ENCODE results near the gene ARHGAP8.
"Not testable (repeated sequence)": the region's sequence is repeated elsewhere in the genome, so short reads cannot be mapped to it uniquely, and the experiment has no call there.

The ARHGAP8 gene

GRCh38 chr22:44727148-44727547 lies 25.2 kb upstream of the ARHGAP8 start:
- DNase-seq: no peak

- DNase-seq: no peak
Measured at GRCh38 chr22:44727709-44728108, 24.7 kb upstream of the ARHGAP8 start.

GRCh38 chr22:44728761-44729324 lies 23.5 kb upstream of the ARHGAP8 start:
- DNase-seq: peak; percentile 86

- peak; percentile 91 for DNase-seq
Measured at GRCh38 chr22:44729391-44730021, 22.9 kb upstream of the ARHGAP8 start.

- peak; percentile 67 for DNase-seq
Measured at GRCh38 chr22:44730022-44730393, 22.4 kb upstream of the ARHGAP8 start.

GRCh38 chr22:44730490-44731356 lies 21.7 kb upstream of the ARHGAP8 start:
- DNase-seq: no peak

GRCh38 chr22:44731357-44731970 lies 20.9 kb upstream of the ARHGAP8 start:
- DNase-seq: no peak

- DNase-seq: no peak
Measured at GRCh38 chr22:44732017-44732561, 20.3 kb upstream of the ARHGAP8 start.

- no peak for DNase-seq
Measured at GRCh38 chr22:44732661-44733060, 19.7 kb upstream of the ARHGAP8 start.

GRCh38 chr22:44733426-44734106 lies 18.8 kb upstream of the ARHGAP8 start:
- DNase-seq: no peak

- DNase-seq: no peak
Measured at GRCh38 chr22:44734278-44734677, 18.1 kb upstream of the ARHGAP8 start.

- DNase-seq: no peak
Measured at GRCh38 chr22:44734801-44735517, 17.4 kb upstream of the ARHGAP8 start.

- DNase-seq: peak; percentile 82
Measured at GRCh38 chr22:44735518-44736428, 16.6 kb upstream of the ARHGAP8 start.

GRCh38 chr22:44736581-44737405 lies 15.6 kb upstream of the ARHGAP8 start:
- no peak for DNase-seq

GRCh38 chr22:44737406-44738346 lies 14.7 kb upstream of the ARHGAP8 start:
- no peak for DNase-seq

GRCh38 chr22:44738347-44738715 lies 14.0 kb upstream of the ARHGAP8 start:
- no peak for DNase-seq

GRCh38 chr22:44739024-44739423 lies 13.4 kb upstream of the ARHGAP8 start:
- DNase-seq: no peak

- not testable (repeated sequence) for DNase-seq
Measured at GRCh38 chr22:44739666-44740065, 12.7 kb upstream of the ARHGAP8 start.

- DNase-seq: no peak
Measured at GRCh38 chr22:44740307-44740706, 12.1 kb upstream of the ARHGAP8 start.
